Dedifferentiated amniotic fluid mesenchymal stem cell (primary cell): ENCODE data around the gene HASPIN.
A peak's percentile ranks its signal among the peaks of the same experiment; 100 is the strongest.
"Not testable (repeated sequence)": the region's sequence is repeated elsewhere in the genome, so short reads cannot be mapped to it uniquely, and the experiment has no call there.

ENCODE experiments used
- DNase-seq: peaks from one replicate; pipeline ENCODE4 v3.0.0-alpha.2; 2016; ENCODE audit errors: extremely low spot score

Gene HASPIN

DNA sequence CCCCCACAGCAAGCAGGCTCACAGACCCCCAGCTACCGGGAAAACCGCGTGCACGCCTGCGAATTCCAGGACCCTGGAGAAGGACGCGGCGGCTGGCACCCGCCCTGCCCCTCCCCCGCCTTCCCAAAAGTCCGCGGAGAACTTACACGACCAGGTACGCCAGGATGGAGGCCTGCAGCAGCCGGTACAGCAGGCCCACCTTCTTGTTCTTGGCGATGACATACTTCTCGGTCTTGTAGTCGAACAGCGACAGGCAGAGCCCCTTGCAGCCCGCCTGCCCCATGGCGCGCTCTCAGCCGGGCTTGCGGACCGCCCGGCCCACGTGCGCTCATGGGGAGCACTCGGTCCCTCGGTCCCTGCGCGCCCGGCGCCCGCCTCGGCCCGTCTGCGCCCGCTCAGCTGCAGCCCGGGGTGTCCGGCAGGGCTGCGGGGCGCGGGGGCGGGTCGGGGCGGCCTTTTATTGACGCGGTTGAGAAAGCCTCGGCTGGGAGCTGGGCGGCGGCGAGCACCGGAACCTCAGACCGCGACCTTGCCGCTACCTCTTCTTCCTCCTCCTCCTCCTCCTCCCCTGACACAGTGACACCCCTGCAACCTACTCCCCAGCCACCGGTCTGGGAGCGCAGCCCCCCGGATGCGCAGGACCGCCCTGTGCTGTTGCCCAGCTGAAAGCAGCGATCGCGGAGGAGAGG, 27.8 kb upstream of the HASPIN start, which contains the start of gene P2RX5:
Gene P2RX5 (minus strand): TSS at position 433 of the 689 bp plus-strand sequence. CDS start 150 bp downstream, at position 283.
- no peak for DNase-seq

DNA sequence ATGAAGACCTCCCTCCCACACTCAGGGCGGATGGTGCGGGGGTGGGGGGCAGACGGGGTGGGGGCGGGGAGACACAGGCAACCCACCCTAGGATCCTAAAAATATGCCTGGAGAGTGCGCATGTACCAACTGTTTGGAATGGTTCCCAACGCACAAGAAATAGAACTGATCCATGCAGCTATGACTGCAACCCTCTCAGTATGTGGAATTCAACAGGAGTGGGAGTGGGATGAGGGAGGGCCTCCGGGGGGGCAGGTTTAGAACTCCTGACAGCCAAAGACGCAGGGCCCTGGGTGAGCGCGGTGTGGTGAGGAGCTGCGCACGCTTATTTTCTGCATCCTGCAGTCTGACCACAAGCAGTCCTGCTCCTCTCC, 26.6 kb upstream of the HASPIN start:
- no peak for DNase-seq

DNA sequence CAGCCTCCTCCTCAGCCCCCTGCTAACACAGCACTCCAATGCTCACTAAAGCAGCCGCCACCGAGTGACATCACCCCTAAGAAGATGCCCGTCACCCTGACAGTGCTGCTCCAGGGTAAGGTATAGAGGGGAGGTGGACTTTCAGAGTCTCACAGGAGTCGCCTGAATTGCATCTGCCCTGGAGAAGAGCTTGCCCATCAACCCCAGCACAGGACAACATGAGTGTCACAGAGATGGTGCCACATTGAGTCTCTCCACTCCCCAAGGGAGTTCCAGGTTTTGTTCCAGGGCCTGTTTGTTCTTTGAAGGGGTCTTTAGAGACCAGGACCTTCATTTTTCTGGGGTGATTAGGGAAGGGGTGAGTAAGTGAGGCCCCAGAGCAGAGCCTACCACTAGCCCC, 25.6 kb upstream of the HASPIN start:
- no peak for DNase-seq

DNA sequence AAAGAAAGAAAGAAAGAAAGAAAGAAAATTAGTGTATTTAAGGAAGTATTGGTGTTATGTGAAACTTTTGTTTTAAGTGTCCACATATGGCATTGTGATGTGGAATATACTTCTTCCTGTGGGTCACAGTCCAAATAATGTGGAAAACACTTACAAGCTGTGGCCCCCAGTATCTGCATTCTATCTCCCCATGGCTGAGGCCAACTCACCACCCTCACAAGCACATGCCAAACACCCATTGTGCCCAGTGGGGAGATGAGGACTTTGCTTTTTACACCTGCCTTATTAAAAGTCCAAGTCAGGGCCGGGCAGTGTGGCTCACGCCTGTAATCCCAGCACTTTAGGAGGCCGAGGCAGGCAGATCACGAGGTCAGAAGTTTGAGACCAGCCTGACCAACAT, 23.8 kb upstream of the HASPIN start:
- DNase-seq, result no peak

DNA sequence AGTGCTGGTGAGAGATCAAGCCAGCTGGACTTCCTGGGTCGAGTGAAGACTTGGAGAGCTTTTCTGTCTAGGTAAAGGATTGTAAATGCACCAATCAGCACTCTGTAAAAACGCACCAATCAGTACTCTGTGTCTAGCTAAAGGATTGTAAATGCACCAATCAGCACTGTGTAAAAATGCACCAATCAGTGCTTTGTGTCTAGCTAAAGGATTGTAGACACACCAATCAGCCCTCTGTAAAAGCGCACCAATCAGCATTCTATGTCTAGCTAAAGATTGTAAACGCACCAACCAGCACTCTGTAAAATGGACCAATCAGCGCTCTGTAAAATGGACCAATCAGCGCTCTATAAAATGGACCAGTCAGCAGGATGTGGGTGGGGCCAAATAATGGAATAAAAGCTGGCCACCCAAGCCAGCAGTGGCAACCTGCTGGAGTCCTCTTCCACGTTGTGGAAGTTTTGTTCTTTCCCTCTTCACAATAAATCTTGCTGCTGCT, 21.6 kb upstream of the HASPIN start:
- DNase-seq, result not testable (repeated sequence)

DNA sequence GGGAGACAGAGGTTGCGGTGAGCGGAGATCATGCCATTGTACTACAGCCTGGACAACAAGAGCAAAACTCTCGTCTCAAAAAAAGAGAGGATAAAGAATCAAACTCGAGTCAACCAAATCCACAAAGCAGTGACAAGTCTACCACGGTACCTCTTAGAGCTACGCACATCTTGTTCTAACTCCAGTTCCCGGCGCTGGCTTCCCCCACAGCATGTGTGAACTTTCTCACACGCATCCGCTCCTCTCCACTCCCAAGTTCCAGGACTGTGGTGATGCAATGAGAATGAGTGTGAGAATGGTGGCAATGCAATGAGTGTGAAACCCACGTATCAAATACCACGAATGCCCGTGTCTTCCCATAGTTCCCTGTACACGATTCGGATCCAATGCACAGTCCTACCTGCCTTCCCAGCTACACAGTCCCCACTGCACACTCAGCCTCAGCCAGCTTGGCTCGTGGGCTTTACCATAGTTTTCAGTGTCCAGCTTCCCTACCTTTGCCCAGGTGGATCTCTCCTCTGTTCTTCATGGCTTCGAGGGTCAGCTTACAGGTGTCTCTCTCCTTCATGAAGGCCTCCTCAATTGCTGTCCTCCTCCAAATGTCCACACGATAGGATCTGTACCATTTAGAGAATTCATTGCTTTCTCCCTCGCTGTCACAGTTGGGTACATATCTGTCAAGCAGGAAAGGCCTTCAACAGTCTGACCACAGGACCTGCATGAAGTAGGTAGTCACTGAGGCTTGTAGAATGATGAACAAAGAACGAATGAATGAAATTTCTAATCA, 18.6 kb upstream of the HASPIN start:
- DNase-seq, result no peak

DNA sequence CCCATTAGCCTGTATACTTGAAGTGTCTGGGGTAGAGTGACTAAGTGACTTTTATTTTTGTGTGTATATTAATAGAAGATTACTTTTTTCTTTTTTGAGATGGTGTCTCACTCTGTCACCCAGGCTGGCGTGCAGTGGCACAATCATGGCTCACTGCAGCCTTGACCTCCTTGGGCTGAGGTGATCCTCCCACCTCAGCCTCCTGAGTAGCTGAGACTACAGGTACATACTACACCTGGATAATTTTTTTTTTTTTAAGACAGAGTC, 18.1 kb upstream of the HASPIN start:
- DNase-seq, result not testable (repeated sequence)

DNA sequence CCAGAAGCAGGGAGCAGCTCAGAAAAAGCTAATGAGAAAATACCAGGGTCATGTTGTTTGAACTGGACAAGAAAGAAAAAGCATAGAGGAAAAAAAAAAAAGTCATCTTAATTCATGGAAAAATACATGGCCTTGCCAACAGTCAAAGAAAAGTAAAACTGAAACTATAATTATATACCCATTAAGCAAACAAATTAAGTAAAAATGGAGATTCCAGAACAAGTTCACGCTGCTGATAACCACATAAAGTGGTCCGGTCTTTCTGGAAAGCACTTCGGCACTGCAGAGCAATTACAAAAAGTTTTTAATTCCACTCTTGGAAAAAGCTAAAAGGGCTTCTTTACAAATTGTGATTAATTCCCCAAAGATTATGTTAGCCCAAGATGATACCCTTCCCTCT, 15.3 kb upstream of the HASPIN start:
- DNase-seq, result no peak

DNA sequence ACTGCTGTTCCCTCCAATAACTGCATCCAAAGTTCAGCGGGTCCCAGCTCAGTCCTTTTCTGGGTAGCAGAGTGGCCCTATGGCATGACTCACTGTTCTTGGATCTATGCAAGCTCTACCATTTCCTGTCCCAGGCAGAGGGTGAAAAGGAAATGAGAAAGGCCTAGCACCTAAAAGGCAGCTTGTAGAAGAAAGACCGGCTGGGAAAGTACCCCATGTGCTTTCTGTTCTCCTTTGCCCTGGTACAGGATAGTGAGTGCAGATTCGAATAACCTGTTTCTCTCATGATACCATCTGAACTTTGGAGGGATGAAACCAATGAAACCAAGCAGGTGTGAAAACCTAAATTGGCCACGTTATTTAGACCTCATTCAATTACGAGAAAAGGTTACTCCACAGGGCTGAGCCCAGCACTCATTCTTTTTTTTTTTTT, 12.7 kb upstream of the HASPIN start:
- DNase-seq, result no peak

DNA sequence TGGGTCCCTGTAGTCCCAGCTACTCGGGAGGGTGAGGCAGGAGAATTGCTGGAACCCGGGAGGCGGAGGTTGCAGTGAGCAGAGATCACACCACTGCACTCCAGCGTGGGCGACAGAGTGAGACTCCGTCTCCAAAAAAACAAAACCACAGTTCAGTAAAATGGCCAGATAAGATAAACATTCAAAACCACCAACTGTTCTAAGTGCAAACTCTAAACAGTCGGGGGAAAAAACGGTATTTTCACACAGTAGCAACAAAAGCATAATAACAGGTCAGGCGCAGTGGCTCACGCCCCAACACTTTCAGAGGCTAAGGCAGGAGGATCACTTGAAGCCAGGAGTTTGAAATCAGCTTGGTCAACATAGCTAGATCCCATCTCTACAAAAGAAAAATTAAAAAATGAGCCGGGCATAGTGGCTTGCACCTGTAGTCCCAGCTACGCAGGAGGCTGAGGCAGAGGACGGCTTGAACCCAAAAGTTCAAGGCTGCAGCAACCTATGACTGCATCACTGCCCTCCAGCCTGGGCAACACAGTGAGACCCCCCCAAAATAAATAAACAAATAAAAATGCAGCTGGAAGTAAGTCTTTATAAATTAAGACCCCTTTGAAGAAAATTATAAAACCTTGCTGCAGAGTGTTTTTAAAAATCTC, 10.8 kb upstream of the HASPIN start:
- no peak for DNase-seq

DNA sequence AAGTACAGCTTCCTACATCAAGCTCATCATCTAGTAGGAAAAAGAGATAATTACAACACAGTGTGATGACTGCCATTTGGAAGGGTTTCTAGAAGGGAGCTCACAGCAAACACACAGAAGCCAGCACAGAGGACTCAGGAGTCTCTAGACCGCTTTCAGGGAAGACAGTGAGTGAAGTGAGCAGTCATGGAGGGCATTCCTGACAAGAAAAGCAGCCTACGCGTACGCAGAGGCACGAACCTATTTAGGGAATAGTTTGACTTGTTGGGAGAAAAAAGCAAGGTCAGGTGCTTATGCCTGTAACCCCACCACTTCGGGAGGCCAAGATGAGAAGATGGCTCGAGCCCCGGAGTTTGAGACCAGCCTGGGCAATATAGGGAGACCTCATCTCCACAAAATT, 8.4 kb upstream of the HASPIN start:
- no peak for DNase-seq

DNA sequence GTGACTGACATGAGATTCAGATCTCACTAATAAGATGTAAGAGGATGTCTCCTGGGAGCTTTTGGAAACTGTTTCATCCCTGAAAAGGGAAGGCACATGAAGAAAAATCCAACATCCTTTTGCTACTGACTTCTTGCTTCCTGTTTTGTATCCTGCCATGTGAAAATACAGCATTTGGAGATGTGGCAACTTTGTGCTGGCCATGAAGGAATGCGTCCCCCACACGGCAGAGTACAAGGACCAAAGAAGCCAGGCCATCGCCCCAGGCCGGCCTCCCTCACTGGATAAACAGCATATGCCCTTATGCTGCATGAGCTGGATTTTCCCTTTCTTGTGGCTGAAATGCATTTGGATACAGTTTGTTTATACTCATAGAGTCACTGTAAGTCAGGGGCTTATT, 5.5 kb upstream of the HASPIN start:
- DNase-seq, result no peak

DNA sequence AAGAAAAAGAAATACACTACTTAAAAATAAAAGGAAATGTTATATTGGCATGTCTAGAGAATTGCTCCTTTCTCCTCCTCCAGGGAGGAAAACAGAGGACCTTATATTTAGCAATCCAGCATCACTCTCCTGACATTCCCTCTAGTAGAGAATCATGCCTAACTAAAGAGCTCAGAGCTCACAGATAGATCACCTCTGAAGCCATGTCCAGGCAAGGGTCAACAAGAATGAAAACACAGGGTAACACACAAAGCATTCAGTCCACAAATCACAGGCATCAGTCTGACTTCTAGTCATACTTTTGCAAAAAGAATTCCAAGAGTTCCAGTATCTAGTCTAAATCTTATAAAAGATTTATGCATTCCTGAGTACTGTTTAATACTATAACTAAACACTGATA, 4.4 kb upstream of the HASPIN start:
- DNase-seq, result no peak

DNA sequence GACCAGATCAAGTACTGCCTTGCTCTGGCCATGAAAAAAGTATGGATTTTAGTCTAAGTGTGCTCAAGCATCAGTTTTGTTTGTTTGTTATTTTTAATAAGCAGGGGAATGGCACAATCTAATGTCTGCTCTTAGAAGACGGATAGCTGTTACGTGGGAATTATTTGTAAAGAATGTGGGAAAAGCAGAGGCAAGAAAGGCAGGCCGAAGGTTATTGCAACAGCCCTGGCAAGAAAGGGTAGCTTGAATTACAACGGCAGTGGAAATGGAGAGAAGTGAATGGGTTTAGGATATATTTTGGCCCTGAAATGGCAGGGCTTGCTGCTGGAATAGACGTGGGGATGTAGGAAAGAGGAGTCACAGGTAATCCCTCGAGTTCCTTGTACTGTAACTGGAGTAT, 987 bp upstream of the HASPIN start:
- peak; percentile 18 for DNase-seq

DNA sequence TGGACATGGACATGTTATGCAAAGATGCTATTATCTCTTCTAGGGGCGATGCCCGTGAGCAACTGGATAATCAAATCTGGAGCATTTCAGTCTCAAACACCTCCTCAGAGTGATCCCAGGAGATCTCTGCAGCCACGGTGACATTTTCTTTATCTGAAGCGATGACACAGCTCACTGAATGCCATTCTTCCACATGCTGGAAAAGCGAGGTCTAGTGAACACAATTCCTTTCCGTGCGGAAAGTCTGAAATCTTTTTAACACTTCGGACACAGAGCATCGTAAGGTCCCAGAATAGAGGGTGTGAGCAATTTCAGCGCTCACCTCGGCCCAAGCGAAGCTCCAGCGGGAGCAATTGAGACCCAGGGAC, 531 bp upstream of the HASPIN start:
- DNase-seq, result no peak

DNA sequence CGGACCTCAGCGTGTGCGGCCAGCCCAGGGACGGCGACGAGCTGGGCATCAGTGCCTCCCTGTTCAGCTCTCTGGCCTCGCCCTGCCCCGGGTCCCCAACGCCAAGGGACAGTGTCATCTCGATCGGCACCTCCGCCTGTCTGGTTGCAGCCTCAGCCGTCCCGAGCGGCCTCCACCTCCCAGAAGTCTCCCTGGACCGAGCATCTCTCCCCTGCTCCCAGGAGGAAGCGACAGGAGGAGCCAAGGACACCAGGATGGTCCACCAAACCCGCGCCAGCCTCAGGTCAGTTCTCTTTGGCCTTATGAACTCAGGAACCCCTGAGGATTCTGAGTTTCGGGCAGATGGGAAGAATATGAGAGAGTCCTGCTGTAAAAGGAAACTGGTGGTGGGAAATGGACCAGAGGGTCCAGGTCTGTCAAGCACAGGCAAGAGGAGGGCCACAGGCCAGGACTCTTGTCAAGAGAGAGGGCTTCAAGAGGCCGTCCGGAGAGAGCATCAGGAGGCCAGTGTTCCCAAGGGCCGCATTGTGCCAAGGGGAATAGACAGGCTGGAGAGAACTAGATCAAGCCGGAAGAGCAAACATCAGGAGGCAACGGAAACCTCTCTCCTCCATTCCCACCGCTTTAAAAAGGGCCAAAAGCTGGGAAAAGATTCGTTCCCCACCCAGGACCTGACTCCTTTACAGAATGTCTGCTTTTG, 825 bp downstream of the HASPIN start:
- DNase-seq, result no peak

DNA sequence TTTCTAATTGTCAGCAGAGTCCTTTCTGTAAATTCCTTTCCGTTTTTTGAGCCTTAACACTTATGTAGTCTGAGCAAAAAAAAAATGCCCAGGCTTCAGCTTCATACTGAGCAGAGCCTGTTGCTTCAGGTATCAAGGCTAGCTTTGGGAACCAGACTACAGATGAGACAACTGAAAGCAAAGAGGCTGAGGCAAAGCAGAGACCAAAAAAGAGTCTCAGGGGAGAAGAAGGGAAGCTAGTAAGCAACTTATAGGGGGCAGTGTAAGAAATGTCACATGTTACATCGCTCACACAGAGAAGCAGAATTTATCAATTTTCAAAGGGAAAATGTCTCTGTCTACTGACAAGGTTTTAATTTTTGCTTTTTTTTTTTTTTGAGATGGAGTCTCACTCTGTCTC, 3.3 kb downstream of the HASPIN start:
- DNase-seq, result no peak

DNA sequence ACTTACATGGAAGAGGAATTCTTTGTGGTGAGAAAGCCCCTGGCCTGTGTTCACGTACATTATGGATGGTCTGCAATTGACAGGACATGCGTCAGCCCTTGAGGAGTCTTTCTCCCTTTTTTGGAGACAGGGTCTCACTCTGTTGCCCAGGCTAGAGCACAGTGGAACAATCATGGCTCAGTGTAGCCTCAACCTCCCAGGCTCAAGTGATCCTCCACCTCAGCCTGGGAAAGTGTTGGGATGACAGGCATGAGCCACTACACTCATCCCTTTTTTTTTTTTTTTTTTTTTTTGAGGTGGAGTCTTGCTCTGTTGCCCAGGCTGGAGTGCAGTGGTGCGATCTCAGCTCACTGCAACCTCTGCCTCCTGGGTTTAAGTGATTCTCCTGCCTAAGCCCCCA, 4.4 kb downstream of the HASPIN start:
- not testable (repeated sequence) for DNase-seq

DNA sequence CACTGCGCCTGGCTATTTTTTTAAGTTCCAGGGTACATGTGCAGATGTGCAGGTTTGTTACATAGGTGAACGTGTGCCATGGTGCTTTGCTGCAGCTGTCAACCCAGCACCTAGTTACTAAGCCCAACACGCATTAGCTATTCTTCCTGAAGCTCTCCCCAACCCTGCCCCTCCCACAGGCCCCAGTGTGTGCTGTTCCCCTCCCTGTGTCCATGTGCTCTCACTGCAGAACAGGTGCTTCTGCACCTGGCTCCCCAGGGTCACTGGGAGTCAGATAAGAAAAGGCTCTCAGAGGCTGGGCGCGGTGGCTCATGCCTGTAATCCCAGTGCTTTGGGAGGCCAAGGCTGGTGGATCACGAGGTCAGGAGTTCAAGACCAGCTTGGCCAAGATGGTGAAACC, 6.2 kb downstream of the HASPIN start:
- DNase-seq, result no peak

DNA sequence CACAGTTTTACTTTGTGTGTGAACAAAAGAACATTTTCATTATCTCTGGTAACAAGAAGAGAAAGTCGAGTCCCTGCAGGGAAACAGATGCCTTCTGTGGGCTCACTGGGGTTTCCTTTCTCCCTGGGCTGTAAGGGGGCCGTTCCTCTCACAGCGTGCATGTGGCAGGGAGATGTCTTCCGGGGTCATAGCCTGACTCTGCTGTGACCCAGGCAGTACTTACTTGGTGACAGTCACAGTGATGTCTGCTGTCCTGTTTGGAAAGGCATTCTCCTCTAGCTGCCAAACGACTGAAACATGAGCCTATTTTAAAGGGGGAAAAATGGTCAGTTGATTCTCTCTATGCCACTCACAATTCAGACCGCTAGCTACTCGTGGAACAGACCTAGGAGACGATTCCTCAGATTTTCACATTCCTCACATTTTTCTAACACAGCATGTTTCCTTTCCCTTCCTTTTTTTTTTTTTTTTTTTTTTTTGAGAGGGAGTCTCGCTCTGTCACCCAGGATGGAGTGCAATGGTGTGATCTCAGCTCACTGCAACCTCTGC, 7.3 kb downstream of the HASPIN start:
- peak; percentile 31 for DNase-seq

DNA sequence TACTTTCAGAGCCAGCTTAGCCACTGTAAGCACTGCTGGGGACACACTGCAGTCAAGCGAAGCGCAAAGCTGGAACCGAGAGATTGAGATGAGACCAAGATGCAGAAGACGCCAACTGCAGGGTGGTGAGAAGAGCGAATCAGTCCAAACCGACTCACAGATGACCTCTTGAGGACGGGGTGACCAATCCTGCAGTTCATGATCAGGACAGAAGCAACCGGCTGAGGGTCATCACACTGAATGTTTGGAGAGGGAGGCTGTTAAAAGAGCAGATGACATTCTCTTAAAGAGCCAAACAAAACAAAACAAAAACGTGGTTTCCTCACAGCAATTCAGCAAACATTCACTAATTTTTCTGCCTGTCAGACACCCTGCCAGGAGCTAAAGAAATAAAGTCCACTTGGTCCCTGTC, 8.5 kb downstream of the HASPIN start:
- DNase-seq, result no peak

DNA sequence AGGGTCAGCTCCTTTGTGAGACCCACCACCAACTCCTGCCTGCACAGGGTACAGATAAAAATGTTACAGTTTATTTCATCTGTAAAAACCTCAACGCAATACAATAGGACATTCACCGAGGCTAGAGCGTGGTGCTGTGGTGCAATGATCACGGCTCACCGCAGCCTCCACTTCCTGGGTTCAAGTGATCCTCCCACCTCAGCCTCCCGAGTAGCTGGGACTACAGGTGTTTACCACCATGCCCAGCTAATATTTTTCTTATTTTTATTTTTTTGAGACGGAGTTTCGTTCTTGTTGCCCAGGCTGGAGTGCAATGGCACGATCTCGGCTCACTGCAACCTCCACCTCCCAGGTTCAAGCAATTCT, 11.2 kb downstream of the HASPIN start:
- not testable (repeated sequence) for DNase-seq
